ENCODE measurements around the gene ALKBH3. TPM values are rescaled to one million over a fixed set of nuclear protein-coding genes. Genes with fewer than 3 reads are reported as not detected.

The ALKBH3 gene
- polyA plus RNA-seq, 1 of the 3 experiments (the other 2 are of a cell fraction) = 27.0 TPM

- Histone ChIP-seq H3K27ac (ENCODE audit: low read depth in 2 of 2, low read length in 1 of 2) (peak overlapping the region; percentile 51 to 100), H3F3A (replicated peaks; ENCODE audit: insufficient read depth) (no peaks in the 10 kb centered on the region), H3K4me1 (ENCODE audit: control insufficient read depth in 1 of 2, insufficient read depth in 2 of 2, low read depth in 1 of 2, low read length in 1 of 2) (peaks cover 0 to 50% of the 10 kb centered on the region in 2 experiments; a peak in 2 of 4 replicates), H3K27me3 (ENCODE audit: insufficient read depth) (no peaks in the 10 kb centered on the region), H3K36me3 (replicated peaks in 1 of 2; ENCODE audit: control insufficient read depth in 1 of 2, insufficient read depth in 2 of 2, low read length in 1 of 2) (peaks cover 31 to 50% of the 10 kb centered on the region in 2 experiments), H3K79me2 (ENCODE audit: insufficient read depth) (no peaks in the 10 kb centered on the region), H3K4me2 (no peak overlapping the region), H4K20me1 (ENCODE audit: insufficient read depth) (no peaks in the 10 kb centered on the region), H3K9me2 (no peaks in the 10 kb centered on the region), H3K4me3 (ENCODE audit: low read depth in 2 of 2, low read length in 1 of 2) (no peak overlapping the region), H3K9me3 (no peaks in the 10 kb centered on the region), H3K9ac (no peak overlapping the region), H2AFZ (ENCODE audit: low read depth) (no peak overlapping the region)
- WGBS (ENCODE audit: low lambda C conversion rate) = 66% methylated on average over 10 of the region's 10 CpGs
- POLR2A ChIA-PET = interaction anchor here (0.8 to 4.5 kb wide), 10 partner anchors 9 to 43 kb away, joined by 3 to 44 read pairs (median 8); partner anchors contain the start of gene C11orf96
- no peak for DNase-seq
- CTCF ChIA-PET = interaction anchor here (0.7 to 9.2 kb wide), 8 partner anchors 11 to 132 kb away, joined by 3 to 90 read pairs (median 6); partner anchors contain the start of gene C11orf96
- TF ChIP-seq CHD2 (IDR thresholded peaks at IDR 0.05; ENCODE audit: low read length, partially characterized antibody) (no peak), JUND (IDR thresholded peaks at IDR 0.05) (no peak), POLR2AphosphoS5 (IDR thresholded peaks at IDR 0.05; ENCODE audit: low read depth, low read length) (no peak), EP300 (IDR thresholded peaks at IDR 0.05; ENCODE audit: borderline replicate concordance in 1 of 2, low read depth in 1 of 2, low read length in 1 of 2) (no peak), RCOR1 (IDR thresholded peaks at IDR 0.05; ENCODE audit: low read length) (no peak), MEF2A (IDR thresholded peaks at IDR 0.05; ENCODE audit: borderline replicate concordance, low read depth) (no peak), TAF1 (IDR thresholded peaks at IDR 0.05; ENCODE audit: borderline replicate concordance, low read depth, low read length) (no peak), NFIC (IDR thresholded peaks at IDR 0.05; ENCODE audit: borderline replicate concordance) (no peak), MXI1 (IDR thresholded peaks at IDR 0.05; ENCODE audit: low read depth, low read length) (no peak), GATA2 (CRISPR knock-in tag; IDR thresholded peaks at IDR 0.05) (no peak), YY1 (IDR thresholded peaks at IDR 0.05; ENCODE audit: low read depth) (no peak), CTCF (IDR thresholded peaks at IDR 0.05) (no peak)
- TF ChIP-seq, protein P1, sequence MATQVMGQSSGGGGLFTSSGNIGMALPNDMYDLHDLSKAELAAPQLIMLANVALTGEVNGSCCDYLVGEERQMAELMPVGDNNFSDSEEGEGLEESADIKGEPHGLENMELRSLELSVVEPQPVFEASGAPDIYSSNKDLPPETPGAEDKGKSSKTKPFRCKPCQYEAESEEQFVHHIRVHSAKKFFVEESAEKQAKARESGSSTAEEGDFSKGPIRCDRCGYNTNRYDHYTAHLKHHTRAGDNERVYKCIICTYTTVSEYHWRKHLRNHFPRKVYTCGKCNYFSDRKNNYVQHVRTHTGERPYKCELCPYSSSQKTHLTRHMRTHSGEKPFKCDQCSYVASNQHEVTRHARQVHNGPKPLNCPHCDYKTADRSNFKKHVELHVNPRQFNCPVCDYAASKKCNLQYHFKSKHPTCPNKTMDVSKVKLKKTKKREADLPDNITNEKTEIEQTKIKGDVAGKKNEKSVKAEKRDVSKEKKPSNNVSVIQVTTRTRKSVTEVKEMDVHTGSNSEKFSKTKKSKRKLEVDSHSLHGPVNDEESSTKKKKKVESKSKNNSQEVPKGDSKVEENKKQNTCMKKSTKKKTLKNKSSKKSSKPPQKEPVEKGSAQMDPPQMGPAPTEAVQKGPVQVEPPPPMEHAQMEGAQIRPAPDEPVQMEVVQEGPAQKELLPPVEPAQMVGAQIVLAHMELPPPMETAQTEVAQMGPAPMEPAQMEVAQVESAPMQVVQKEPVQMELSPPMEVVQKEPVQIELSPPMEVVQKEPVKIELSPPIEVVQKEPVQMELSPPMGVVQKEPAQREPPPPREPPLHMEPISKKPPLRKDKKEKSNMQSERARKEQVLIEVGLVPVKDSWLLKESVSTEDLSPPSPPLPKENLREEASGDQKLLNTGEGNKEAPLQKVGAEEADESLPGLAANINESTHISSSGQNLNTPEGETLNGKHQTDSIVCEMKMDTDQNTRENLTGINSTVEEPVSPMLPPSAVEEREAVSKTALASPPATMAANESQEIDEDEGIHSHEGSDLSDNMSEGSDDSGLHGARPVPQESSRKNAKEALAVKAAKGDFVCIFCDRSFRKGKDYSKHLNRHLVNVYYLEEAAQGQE (IDR thresholded peaks at IDR 0.05; ENCODE audit: low read depth, low read length) = no peak
- TF ChIP-seq, protein P2, sequence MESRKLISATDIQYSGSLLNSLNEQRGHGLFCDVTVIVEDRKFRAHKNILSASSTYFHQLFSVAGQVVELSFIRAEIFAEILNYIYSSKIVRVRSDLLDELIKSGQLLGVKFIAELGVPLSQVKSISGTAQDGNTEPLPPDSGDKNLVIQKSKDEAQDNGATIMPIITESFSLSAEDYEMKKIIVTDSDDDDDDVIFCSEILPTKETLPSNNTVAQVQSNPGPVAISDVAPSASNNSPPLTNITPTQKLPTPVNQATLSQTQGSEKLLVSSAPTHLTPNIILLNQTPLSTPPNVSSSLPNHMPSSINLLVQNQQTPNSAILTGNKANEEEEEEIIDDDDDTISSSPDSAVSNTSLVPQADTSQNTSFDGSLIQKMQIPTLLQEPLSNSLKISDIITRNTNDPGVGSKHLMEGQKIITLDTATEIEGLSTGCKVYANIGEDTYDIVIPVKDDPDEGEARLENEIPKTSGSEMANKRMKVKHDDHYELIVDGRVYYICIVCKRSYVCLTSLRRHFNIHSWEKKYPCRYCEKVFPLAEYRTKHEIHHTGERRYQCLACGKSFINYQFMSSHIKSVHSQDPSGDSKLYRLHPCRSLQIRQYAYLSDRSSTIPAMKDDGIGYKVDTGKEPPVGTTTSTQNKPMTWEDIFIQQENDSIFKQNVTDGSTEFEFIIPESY (IDR thresholded peaks at IDR 0.05; ENCODE audit: borderline replicate concordance, low read depth) = no peak
- TF ChIP-seq, protein P3, sequence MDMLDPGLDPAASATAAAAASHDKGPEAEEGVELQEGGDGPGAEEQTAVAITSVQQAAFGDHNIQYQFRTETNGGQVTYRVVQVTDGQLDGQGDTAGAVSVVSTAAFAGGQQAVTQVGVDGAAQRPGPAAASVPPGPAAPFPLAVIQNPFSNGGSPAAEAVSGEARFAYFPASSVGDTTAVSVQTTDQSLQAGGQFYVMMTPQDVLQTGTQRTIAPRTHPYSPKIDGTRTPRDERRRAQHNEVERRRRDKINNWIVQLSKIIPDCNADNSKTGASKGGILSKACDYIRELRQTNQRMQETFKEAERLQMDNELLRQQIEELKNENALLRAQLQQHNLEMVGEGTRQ (IDR thresholded peaks at IDR 0.05; ENCODE audit: borderline replicate concordance, low read depth, low read length) = no peak
These were observed 24.3 kb downstream of the ALKBH3 start for GRCh38 chr11:43904742-43905535.

All from SK-N-SH (cell line).